Parathyroid adenoma (tissue), 2 donors: ENCODE data around the gene PSMC1.

Experiments used
- H2AFZ ChIP-seq: fragments of 300-600 bp; sonication (generic); one replicate; pipeline ENCODE4 v1.7.0; 2017; ENCODE audit warnings: antibody characterized with exemption, mild to moderate bottlenecking
- H3K27ac ChIP-seq: fragments of 300-600 bp; sonication (generic); one replicate; pipeline ENCODE4 v1.7.0; 2017
- H3K27me3 ChIP-seq: fragments of 300-600 bp; sonication (generic); one replicate; pipeline ENCODE4 v1.7.0; 2017; ENCODE audit warnings: low read length; ENCODE audit not compliant: control insufficient read depth, insufficient read depth
- H3K36me3 ChIP-seq: fragments of 300-600 bp; sonication (generic); one replicate; pipeline ENCODE4 v1.7.0; 2017; ENCODE audit warnings: low read length; ENCODE audit not compliant: control insufficient read depth, insufficient read depth
- H3K4me1 ChIP-seq: fragments of 300-600 bp; sonication (generic); one replicate; pipeline ENCODE4 v1.7.0; 2017; ENCODE audit warnings: control low read depth
- H3K4me2 ChIP-seq: fragments of 300-600 bp; sonication (generic); one replicate; pipeline ENCODE4 v1.7.0; 2017; ENCODE audit warnings: low read length
- H3K4me3 ChIP-seq: fragments of 300-600 bp; sonication (generic); one replicate; pipeline ENCODE4 v1.7.0; 2017; ENCODE audit warnings: low read depth, low read length
- H3K79me2 ChIP-seq: fragments of 300-600 bp; sonication (generic); one replicate; pipeline ENCODE4 v1.7.0; 2017; ENCODE audit warnings: control low read depth
- H3K9ac ChIP-seq: fragments of 300-600 bp; sonication (generic); one replicate; pipeline ENCODE4 v1.7.0; 2017; ENCODE audit warnings: mild to moderate bottlenecking
- H3K9me3 ChIP-seq: fragments of 300-600 bp; sonication (generic); one replicate; pipeline ENCODE4 v1.7.0; 2017; ENCODE audit warnings: low read length; ENCODE audit not compliant: control insufficient read depth
- TF ChIP-seq, protein P1 (sequence below): fragments of 300-600 bp; sonication (generic); IDR thresholded peaks from one replicate; pipeline ENCODE4 v1.7.0; 2017; ENCODE audit warnings: antibody characterized with exemption, mild to moderate bottlenecking
- donor health status: primary hyperparathyroidism.

The PSMC1 gene

DNA sequence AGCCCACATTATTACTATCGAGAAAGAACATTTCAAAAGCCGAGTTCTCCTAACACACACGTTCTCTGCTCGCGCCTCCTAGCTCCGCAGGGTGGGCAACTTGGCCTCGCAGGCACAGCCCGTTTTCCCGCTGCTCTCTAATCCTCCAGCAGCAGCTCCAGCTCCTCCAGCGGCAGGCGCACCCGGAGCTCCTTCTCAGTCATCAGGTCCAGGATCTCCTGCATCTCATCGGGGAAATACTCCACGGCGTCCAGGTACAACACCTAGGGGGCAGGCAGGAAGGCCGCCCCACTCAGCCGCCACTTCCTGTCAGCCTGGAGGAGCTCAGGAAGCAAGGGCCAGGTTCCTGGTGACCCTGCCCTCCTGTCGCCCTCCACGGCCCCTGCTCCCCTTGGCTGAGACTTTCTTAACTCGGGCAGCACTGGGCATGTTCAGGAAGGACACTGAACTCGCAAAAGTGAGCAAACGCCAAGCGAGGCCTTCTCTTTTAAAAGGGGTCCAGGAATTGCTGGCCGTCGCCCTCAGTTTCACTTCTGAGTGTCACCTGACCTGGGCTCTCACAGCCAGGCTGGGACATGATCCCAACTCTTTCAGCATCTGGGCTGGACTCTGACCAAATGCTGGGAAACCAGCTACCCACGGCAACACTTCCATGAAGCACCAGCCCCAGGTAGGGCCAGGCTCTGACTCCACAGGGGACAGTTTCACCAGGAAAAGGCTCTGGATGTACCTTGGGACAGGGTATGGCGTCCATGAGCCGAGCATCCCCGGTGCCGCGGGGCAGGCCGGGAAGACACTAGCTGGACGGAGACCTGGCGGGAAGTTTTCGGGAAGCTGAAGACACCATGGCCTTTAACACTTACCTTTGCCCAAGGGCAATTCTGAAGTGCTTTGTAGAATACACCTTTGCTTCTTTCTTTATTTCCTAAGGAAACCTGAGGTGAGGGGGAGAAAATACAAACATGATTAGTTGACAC lies 22.1 kb downstream of the PSMC1 start:
- no peaks in the 10 kb centered on the region for H3K36me3 ChIP-seq
- no peak overlapping the region for H3K9ac ChIP-seq
- TF ChIP-seq, protein P1, sequence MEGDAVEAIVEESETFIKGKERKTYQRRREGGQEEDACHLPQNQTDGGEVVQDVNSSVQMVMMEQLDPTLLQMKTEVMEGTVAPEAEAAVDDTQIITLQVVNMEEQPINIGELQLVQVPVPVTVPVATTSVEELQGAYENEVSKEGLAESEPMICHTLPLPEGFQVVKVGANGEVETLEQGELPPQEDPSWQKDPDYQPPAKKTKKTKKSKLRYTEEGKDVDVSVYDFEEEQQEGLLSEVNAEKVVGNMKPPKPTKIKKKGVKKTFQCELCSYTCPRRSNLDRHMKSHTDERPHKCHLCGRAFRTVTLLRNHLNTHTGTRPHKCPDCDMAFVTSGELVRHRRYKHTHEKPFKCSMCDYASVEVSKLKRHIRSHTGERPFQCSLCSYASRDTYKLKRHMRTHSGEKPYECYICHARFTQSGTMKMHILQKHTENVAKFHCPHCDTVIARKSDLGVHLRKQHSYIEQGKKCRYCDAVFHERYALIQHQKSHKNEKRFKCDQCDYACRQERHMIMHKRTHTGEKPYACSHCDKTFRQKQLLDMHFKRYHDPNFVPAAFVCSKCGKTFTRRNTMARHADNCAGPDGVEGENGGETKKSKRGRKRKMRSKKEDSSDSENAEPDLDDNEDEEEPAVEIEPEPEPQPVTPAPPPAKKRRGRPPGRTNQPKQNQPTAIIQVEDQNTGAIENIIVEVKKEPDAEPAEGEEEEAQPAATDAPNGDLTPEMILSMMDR: no peak

DNA sequence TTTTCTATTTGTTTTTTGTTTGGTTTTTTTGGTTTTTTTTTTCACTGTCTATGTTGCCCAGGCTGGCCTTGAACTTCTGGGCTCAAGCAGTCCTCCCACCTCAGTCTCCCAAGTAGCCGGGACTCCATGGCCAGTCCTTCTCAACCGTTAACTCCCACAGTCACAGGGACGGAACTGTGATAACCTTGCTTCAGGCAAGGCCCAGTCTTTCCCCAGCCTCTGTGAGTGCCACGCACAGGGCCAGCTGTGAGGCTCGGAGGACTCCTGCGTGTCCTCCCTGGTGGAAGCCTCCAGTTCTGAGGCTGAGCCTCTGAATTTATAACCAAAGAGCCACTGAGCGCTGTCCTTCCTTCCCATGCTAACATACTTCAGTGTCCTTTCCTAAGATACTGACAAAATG lies 23.7 kb downstream of the PSMC1 start:
- Histone ChIP-seq H3K27me3 (no peaks in the 10 kb centered on the region), H3K9me3 (no peaks in the 10 kb centered on the region), H3K9ac (no peak overlapping the region), H3K4me3 (no peak overlapping the region), H3K27ac (no peak overlapping the region), H3K4me1 (no peaks in the 10 kb centered on the region), H3K4me2 (no peak overlapping the region), H2AFZ (no peak overlapping the region), H3K79me2 (peaks cover 11% of the 10 kb centered on the region), H3K36me3 (no peaks in the 10 kb centered on the region)
- TF ChIP-seq, protein P1: no peak

More for the DNA sequence above, 22.1 kb downstream of the PSMC1 start:
- Histone ChIP-seq H3K4me2 (no peak overlapping the region), H3K9me3 (no peaks in the 10 kb centered on the region), H3K4me1 (peaks cover 4% of the 10 kb centered on the region), H3K79me2 (peaks cover 7% of the 10 kb centered on the region), H3K27ac (no peak overlapping the region), H3K27me3 (no peaks in the 10 kb centered on the region), H2AFZ (no peak overlapping the region), H3K4me3 (no peak overlapping the region)

DNA sequence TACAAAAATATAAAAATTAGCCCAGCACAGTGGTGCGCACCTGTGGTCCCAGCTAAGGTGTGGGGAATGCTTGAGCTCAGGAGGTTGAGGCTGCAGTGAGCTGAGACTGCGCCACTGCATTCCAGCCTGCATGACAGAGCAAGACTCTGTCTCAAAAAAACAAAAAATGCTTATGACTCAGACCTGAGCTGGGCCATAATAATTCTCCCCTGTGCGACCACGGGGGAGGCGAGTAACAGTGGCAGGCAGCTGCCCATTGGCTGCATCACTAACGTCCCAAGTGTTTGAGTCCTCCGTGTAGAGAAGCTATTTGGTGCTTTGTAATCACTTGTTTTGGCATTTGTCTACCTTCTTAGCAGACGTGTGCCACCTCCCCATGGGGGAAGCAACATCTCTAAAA lies 24.9 kb downstream of the PSMC1 start:
- Histone ChIP-seq H3K4me1 (no peaks in the 10 kb centered on the region), H3K4me2 (no peak overlapping the region), H3K27ac (no peak overlapping the region), H2AFZ (no peak overlapping the region), H3K79me2 (peaks cover 11% of the 10 kb centered on the region), H3K4me3 (no peak overlapping the region), H3K9ac (no peak overlapping the region), H3K9me3 (no peaks in the 10 kb centered on the region), H3K27me3 (no peaks in the 10 kb centered on the region), H3K36me3 (no peaks in the 10 kb centered on the region)
- TF ChIP-seq, protein P1: no peak

DNA sequence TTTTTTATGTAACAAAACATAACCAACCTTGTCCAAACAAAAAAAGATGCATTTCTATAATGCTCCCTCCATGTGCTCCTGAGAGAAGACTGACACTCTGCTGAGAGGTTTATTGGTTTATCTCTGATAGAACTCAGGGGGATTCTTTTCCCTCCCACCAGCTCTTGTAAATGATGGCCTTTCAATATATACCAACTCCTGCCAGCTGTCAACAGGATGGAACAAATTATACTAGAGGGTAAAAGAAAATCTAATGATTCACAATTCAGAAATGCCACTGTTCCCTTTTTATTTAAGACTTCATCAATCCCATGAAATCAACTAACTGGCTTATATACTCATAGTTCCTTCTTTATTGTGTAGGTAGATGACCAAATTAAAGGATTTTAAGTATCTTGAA lies 25.4 kb downstream of the PSMC1 start:
- Histone ChIP-seq H2AFZ (no peak overlapping the region), H3K79me2 (peaks cover 11% of the 10 kb centered on the region), H3K4me3 (no peak overlapping the region), H3K4me1 (no peaks in the 10 kb centered on the region), H3K36me3 (no peaks in the 10 kb centered on the region), H3K4me2 (no peak overlapping the region), H3K9me3 (no peaks in the 10 kb centered on the region), H3K9ac (no peak overlapping the region), H3K27me3 (no peaks in the 10 kb centered on the region), H3K27ac (no peak overlapping the region)
- TF ChIP-seq, protein P1: no peak
